ENCODE measurements around the gene PLCB4. TPM values are rescaled to one million over a fixed set of nuclear protein-coding genes. Genes with fewer than 3 reads are reported as not detected.

Gene PLCB4
- total RNA-seq, 2 experiments from 2014 or later, result 0.06 TPM; not detected in 1

DNA sequence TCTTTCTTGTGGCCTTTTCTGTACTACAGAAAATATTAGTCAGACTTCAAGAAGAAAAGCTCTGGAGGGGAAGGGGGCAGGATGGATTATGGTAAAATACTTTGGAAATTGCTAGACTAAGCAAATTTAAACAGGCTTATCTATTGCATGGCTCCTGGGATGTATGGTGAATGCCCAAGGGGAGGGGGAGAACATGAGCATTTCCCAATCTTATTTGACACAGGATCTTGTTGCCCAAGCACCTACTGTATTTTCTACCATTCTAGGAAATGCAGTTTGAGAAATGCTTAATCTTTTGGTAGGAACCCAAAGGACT, 359.4 kb downstream of the PLCB4 start:
- no peak for ATAC-seq (ENCODE audit: poor library complexity)

DNA sequence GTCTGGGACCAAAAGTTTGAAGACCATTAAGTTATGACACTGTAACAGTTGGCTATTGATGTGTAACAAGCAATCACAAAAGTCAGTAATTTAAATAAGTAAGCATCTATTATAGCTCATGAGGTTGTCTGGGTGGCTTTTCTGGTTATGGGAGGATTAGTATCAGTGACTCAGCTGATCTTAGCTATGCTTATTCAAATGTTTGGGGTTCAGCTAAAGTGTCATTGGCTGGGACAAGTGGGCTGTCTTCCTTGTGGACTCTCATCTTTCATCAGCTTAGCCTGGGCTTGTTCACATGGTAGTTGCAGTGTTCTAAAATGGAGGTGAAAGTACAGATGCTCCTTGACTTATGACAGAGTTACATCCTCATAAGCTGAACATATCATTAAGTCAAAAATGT, 370.9 kb downstream of the PLCB4 start:
- H3K9me3 Mint-ChIP-seq, result peaks cover 11% of the 10 kb centered on the region
- H3K36me3 ChIP-seq (ENCODE audit: insufficient read depth, low read length), result no peaks in the 10 kb centered on the region
- no peaks in the 10 kb centered on the region for H3K27me3 Mint-ChIP-seq
- ATAC-seq (ENCODE audit: poor library complexity) (no peak), DNase-seq (no peak)
- H3K27ac ChIP-seq (ENCODE audit: low read depth in 1 of 2, low read length in 2 of 2), result no peak overlapping the region
- no peaks in the 10 kb centered on the region for H3K4me1 Mint-ChIP-seq (ENCODE audit: low read depth)
- no peaks in the 10 kb centered on the region for H3K27me3 ChIP-seq (ENCODE audit: control insufficient read depth in 1 of 2, insufficient read depth in 2 of 2, low read length in 2 of 2)
- H3K4me3 Mint-ChIP-seq, result no peak overlapping the region
- no peaks in the 10 kb centered on the region for H3K36me3 Mint-ChIP-seq (ENCODE audit: low read depth)
- H3K9me3 ChIP-seq (ENCODE audit: control insufficient read depth in 1 of 2, insufficient read depth in 1 of 2, low read length in 2 of 2), result peaks cover 0 to 4% of the 10 kb centered on the region in 2 experiments
- ChIA-PET POLR2A (no interaction called here), CTCF (interaction anchor here (0.6 kb wide), 1 partner anchor 1277 kb away, joined by 3 read pairs; no protein-coding TSS in a partner anchor)
- no peak overlapping the region for H3K27ac Mint-ChIP-seq
- H3K4me3 ChIP-seq (ENCODE audit: low read length), result no peak overlapping the region
- no peaks in the 10 kb centered on the region for H3K4me1 ChIP-seq (ENCODE audit: insufficient read depth, low read length)
- intact Hi-C loops (cut with DNase I, micrococcal nuclease), result no loop called here
- TF ChIP-seq, protein P1, sequence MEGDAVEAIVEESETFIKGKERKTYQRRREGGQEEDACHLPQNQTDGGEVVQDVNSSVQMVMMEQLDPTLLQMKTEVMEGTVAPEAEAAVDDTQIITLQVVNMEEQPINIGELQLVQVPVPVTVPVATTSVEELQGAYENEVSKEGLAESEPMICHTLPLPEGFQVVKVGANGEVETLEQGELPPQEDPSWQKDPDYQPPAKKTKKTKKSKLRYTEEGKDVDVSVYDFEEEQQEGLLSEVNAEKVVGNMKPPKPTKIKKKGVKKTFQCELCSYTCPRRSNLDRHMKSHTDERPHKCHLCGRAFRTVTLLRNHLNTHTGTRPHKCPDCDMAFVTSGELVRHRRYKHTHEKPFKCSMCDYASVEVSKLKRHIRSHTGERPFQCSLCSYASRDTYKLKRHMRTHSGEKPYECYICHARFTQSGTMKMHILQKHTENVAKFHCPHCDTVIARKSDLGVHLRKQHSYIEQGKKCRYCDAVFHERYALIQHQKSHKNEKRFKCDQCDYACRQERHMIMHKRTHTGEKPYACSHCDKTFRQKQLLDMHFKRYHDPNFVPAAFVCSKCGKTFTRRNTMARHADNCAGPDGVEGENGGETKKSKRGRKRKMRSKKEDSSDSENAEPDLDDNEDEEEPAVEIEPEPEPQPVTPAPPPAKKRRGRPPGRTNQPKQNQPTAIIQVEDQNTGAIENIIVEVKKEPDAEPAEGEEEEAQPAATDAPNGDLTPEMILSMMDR (IDR thresholded peaks at IDR 0.05), result no peak

More for the DNA sequence above, 359.4 kb downstream of the PLCB4 start:
- H3K27me3 Mint-ChIP-seq, result no peaks in the 10 kb centered on the region
- no peak overlapping the region for H3K4me3 Mint-ChIP-seq
- DNase-seq, result no peak
- intact Hi-C loops (cut with DNase I, micrococcal nuclease), result no loop called here
- H3K9me3 Mint-ChIP-seq, result no peaks in the 10 kb centered on the region
- H3K4me1 Mint-ChIP-seq (ENCODE audit: low read depth), result no peaks in the 10 kb centered on the region
- no peaks in the 10 kb centered on the region for H3K36me3 Mint-ChIP-seq (ENCODE audit: low read depth)
- Histone ChIP-seq H3K27ac (ENCODE audit: low read depth in 1 of 2, low read length in 2 of 2) (no peak overlapping the region), H3K36me3 (ENCODE audit: insufficient read depth, low read length) (no peaks in the 10 kb centered on the region), H3K4me1 (ENCODE audit: insufficient read depth, low read length) (no peaks in the 10 kb centered on the region), H3K4me3 (ENCODE audit: low read length) (no peak overlapping the region), H3K9me3 (ENCODE audit: control insufficient read depth in 1 of 2, insufficient read depth in 1 of 2, low read length in 2 of 2) (no peaks in the 10 kb centered on the region), H3K27me3 (ENCODE audit: control insufficient read depth in 1 of 2, insufficient read depth in 2 of 2, low read length in 2 of 2) (no peaks in the 10 kb centered on the region)
- TF ChIP-seq, protein P1 (IDR thresholded peaks at IDR 0.05), result no peak
- ChIA-PET POLR2A (no interaction called here), CTCF (no interaction called here)
- no peak overlapping the region for H3K27ac Mint-ChIP-seq

DNA sequence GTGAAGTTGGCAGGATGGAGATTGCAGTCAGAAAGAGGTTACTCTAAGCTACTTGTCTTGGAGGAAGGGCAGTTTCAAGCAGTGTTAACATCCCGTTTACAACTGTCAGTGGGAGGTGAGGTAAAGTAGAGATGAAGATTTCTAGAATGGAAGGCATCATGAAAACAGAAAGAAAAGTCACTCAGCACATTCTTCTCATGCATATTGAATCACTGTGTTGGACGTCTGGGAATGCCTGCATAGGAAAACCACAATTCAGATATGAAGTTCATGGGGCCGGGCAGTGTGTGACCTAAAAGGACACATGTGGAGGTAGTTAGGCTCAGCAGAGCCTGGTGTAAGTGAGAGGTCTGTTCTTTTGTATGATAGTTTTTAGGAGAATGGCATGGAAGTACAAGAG, 372.0 kb downstream of the PLCB4 start:
- H3K27me3 ChIP-seq (ENCODE audit: control insufficient read depth in 1 of 2, insufficient read depth in 2 of 2, low read length in 2 of 2), result no peaks in the 10 kb centered on the region
- TF ChIP-seq, protein P1 (IDR thresholded peaks at IDR 0.05), result no peak
- ChIA-PET POLR2A (no interaction called here), CTCF (no interaction called here)
- Mint-ChIP-seq H3K36me3 (ENCODE audit: low read depth) (no peaks in the 10 kb centered on the region), H3K27me3 (no peaks in the 10 kb centered on the region), H3K4me3 (no peak overlapping the region), H3K27ac (no peak overlapping the region), H3K4me1 (ENCODE audit: low read depth) (no peaks in the 10 kb centered on the region), H3K9me3 (peaks cover 11% of the 10 kb centered on the region)
- H3K27ac ChIP-seq (ENCODE audit: low read depth in 1 of 2, low read length in 2 of 2), result no peak overlapping the region
- no peaks in the 10 kb centered on the region for H3K36me3 ChIP-seq (ENCODE audit: insufficient read depth, low read length)
- intact Hi-C loops (cut with DNase I, micrococcal nuclease), result no loop called here
- peaks cover 0 to 4% of the 10 kb centered on the region in 2 experiments for H3K9me3 ChIP-seq (ENCODE audit: control insufficient read depth in 1 of 2, insufficient read depth in 1 of 2, low read length in 2 of 2)
- no peak for ATAC-seq (ENCODE audit: poor library complexity)
- H3K4me1 ChIP-seq (ENCODE audit: insufficient read depth, low read length), result no peaks in the 10 kb centered on the region
- DNase-seq, result no peak
- H3K4me3 ChIP-seq (ENCODE audit: low read length), result no peak overlapping the region

All from CD4-positive, alpha-beta T cell (primary cell).